Subcutaneous adipose tissue (tissue), 4 donors: ENCODE measurements around the gene RHEX. TPM values are rescaled to one million over a fixed set of nuclear protein-coding genes. Genes with fewer than 3 reads are reported as not detected.
"Not testable (repeated sequence)": the region's sequence is repeated elsewhere in the genome, so short reads cannot be mapped to it uniquely, and the experiment has no call there.

Experiments used
- CTCF ChIP-seq: fragments of 450-650 bp; IDR thresholded peaks from one replicate; pipeline ENCODE4 v1.5.1; 2016; ENCODE audit warnings: low read depth, mild to moderate bottlenecking, control low read depth, antibody characterized with exemption, moderate library complexity
- total RNA-seq, 4 donors: library from RNA; depleted of rRNA; stranded (reverse); fragments of >200 nt; gene quantifications; one replicate each; pipeline ENCODE4 v1.1.0, GENCODE V29; 2016

The RHEX gene
- total RNA-seq, result 1 to 10 TPM in 3 of 4 donors, not detected in 1; 5.1 to 9.9 (median 5.7) TPM

- TF ChIP-seq CTCF, result not testable (repeated sequence)
Measured at GRCh38 chr1:206052919-206053610, at the start of gene RHEX. Gene RHEX, plus strand, starts transcription at chr1:206053173. Its CDS starts 44,656 bp downstream, at chr1:206097829.

- TF ChIP-seq CTCF, result no peak
Measured at GRCh38 chr1:206003854-206004800, 48.8 kb upstream of the RHEX start.

- no peak for TF ChIP-seq CTCF
Measured at GRCh38 chr1:206004826-206005225, 48.1 kb upstream of the RHEX start.

GRCh38 chr1:206005234-206005633, 47.7 kb upstream of the RHEX start:
- TF ChIP-seq CTCF, result no peak

GRCh38 chr1:206005778-206006180, 47.2 kb upstream of the RHEX start:
- TF ChIP-seq CTCF, result no peak

- no peak for TF ChIP-seq CTCF
Measured at GRCh38 chr1:206006946-206007345, 46.0 kb upstream of the RHEX start.

GRCh38 chr1:206010060-206010459, 42.9 kb upstream of the RHEX start:
- no peak for TF ChIP-seq CTCF
